HG02763 (cell line): Measurements from ENCODE around the gene BPIFB1.

Experiments used
- ATAC-seq: cut with Tn5 transposase; IDR thresholded peaks from one replicate; pipeline ENCODE4 v1.9.1; 2021; ENCODE audit warnings: mild to moderate bottlenecking, moderate library complexity; ENCODE audit not compliant: unreplicated experiment

BPIFB1 gene

GRCh38 chr20:33282991-33283555 lies at the start of gene BPIFB1:
TSS of gene BPIFB1 (plus strand) at chr20:33283214. CDS start at chr20:33286074, 2,860 bp downstream.
- no peak for ATAC-seq

- no peak for ATAC-seq
Measured at GRCh38 chr20:33234050-33234449, 49.0 kb upstream of the BPIFB1 start.

GRCh38 chr20:33235696-33236095 lies 47.3 kb upstream of the BPIFB1 start, which contains the start of gene BPIFA1:
TSS of gene BPIFA1 (plus strand) at chr20:33235996. CDS start at chr20:33237712, 1,716 bp downstream.
- ATAC-seq = no peak

- no peak for ATAC-seq
Measured at GRCh38 chr20:33236351-33236750, 46.7 kb upstream of the BPIFB1 start.

DNA sequence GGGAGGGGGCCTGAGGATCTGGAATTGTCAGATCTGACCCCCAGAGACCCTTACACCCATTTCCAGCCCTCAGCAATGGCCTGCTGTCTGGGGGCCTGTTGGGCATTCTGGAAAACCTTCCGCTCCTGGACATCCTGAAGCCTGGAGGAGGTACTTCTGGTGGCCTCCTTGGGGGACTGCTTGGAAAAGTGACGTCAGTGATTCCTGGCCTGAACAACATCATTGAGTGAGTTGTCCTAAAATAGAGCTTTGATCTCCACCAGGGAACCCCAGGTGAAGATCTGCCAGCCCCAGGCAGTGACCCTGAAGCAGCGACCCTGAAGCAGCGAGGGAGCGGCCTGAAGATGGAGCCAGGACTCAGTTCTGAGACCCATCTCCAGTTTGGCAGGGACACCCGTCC lies 45.0 kb upstream of the BPIFB1 start:
- ATAC-seq = no peak

- no peak for ATAC-seq
Measured at GRCh38 chr20:33239418-33239817, 43.6 kb upstream of the BPIFB1 start.

- ATAC-seq = no peak
Measured at GRCh38 chr20:33239979-33240736, 42.9 kb upstream of the BPIFB1 start.

DNA sequence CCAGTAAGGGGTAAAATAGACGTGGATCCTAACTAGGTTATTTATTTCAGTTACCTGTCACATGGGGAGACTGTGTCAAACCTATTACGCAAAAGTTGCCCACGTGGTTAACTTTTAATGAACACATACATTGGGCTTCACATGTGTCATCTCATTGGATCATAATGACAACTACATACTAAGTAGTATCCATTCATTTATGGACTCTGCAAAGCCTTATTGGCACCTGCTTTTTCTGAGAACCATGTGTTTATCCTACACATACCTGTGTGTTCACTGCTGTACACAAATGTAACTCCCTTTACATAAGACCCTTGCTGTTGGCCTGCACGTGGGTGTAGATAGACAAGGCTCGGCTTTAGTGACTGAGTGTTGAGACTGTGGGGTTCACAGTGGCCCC lies 42.1 kb upstream of the BPIFB1 start:
- no peak for ATAC-seq

- no peak for ATAC-seq
Measured at GRCh38 chr20:33242319-33243100, 40.5 kb upstream of the BPIFB1 start.

- ATAC-seq = no peak
Measured at GRCh38 chr20:33246077-33246476, 36.9 kb upstream of the BPIFB1 start.

DNA sequence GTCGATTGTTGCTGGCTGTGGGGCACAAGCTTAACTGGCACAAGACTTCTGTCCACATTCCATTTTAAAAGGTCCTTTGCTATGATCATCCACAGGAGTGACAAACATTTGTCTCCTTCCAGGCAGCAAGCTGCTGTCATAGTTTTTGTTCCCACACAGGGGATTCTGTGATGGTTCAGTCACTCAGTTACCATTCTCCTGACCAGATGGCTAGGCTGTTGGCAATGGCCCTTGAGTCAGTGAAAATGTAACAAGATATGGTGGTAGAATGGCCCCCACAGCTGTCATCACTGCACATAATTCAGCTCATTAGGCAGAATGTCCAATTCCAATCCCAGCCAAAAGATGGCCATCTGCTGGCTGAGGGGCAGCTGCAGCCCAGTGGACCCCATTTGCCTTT lies 33.6 kb upstream of the BPIFB1 start:
- ATAC-seq = no peak

DNA sequence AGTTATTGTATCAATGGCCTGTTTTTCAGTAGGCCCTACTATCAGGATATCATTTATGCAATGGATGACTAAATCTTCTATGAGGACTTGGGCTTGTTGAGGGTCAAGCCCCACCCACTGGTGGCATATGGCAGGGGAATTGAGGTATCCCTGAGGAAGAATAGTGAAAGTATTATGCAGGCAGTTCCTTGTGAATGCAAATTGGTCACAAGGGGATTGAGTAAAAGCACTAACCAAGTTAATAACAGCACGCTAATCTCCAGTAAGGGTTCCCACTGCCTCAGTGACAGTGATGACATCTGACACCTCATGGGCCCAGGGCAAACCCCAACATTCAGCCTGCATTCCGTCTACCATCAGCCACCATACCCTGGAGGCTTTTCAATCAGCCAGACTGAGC lies 32.3 kb upstream of the BPIFB1 start:
- no peak for ATAC-seq

GRCh38 chr20:33251496-33251895 lies 31.5 kb upstream of the BPIFB1 start:
- no peak for ATAC-seq

DNA sequence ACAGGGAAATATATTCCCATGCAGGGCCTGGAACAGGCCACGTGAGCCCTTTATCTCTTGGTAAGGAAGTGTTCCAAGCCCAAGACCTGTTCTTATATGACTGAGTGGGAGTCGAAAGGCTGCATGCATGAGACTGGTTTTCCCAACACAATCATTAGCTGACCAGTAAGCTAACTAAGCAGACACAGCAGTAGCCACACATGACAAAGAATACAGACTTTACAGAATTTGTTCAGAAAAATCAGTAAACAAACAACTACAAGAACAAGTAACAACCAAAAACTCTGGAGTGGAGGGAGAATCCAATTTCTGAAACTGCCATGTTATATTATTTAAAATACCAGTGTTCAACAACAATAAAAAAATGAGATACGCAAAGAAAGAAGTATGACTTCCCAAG lies 30.6 kb upstream of the BPIFB1 start:
- no peak for ATAC-seq

DNA sequence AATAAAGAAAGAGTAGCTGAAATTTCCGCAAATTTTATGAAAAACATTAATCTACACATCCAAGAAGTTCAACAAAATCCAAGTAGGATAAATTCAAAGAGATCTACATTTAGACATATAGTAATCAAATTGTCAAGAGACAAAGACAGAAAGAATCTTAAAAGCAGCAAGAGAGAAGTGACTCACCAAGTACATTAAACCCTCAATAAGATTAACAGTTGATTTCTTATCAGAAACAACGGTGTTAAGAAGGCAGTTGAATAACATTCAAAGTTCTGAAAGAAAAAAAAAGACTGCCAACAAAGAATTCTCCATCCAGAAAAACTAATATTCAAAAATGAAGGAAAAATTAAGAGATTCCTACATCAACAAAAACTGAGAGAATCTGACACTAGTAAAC lies 28.0 kb upstream of the BPIFB1 start:
- ATAC-seq = no peak

DNA sequence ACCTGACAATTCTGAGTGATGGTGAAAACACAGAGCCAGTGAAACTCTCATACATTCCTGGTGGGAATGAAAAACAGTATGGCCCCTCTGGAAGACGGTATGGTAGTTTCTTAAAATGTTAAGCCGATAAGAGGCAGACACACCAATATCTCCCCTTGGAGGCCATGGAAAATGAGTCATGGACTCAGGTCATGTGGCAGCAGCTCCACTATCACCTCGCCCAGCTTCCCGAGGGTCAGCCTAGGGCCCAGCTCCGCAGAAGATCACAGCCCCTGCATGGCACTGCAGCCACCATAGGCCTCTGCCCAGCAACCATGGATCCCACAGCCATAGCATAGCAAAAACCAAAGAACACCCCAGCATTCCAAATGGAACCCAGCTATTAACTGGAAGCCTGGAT lies 25.8 kb upstream of the BPIFB1 start:
- ATAC-seq = no peak

DNA sequence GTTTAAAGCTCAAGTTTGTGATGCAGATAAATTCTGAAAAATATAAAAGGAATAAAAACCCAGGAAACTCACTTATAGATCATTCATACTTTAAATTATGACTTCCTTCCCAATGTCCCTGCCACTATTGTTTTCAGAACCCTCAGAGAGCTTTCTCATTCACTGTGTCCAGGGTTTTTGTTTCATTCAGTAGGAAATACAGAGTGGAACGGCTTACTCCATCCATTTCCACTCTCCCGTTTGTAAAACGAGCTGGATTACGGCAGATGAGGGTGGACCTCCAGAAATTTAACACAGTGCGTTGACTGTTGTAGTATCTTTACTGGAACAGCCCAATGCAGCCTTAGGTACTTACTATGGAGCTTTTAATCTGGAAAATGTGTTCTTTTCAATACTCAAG lies 23.6 kb upstream of the BPIFB1 start:
- no peak for ATAC-seq

- ATAC-seq = no peak
Measured at GRCh38 chr20:33261465-33261864, 21.5 kb upstream of the BPIFB1 start.

GRCh38 chr20:33262658-33263065 lies 20.4 kb upstream of the BPIFB1 start:
- no peak for ATAC-seq

DNA sequence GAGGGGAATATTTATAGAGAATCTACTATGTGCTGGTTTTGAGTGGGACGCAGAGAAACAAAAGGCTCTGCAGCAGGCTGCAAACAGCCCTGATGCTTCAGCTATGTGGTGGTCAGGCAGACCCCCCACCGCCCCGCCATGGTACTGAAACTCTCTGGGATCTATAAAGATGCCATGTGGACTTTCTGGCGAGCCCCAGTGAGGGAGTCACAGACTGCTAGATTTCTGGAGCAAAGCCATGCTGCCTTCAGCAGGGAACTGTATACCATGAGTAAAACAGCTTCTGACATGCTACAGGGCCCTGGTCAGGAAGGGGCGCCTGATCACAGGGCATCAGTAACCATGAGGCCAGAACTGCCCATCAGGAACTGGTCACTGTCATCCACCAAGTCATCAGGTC lies 19.2 kb upstream of the BPIFB1 start:
- no peak for ATAC-seq

- ATAC-seq = no peak
Measured at GRCh38 chr20:33267701-33268100, 15.3 kb upstream of the BPIFB1 start.
